Ovary (tissue), 9 donors: ENCODE results near the gene STK17B. TPM values are rescaled to one million over a fixed set of nuclear protein-coding genes. Genes with fewer than 3 reads are reported as not detected.

Source experiments
- DNase-seq, 5 donors: peaks; one replicate each; pipeline ENCODE4 v3.0.0-alpha.2; 2019 to 2020
- H3K27ac ChIP-seq, 2 donors: fragments of 200-600 bp; one replicate each; pipeline versions ENCODE4 v1.5.1 to v1.8.0; 2019 to 2022
- H3K27me3 ChIP-seq: fragments of 200-600 bp; one replicate; pipeline ENCODE4 v1.8.0; 2022
- H3K36me3 ChIP-seq: fragments of 200-600 bp; sonication (generic); one replicate; pipeline ENCODE4 v1.5.1; 2019
- H3K4me1 ChIP-seq: one replicate; pipeline ENCODE4 v1.8.1; 2013; ENCODE audit warnings: mild to moderate bottlenecking, moderate library complexity; ENCODE audit not compliant: insufficient read depth
- H3K4me3 ChIP-seq: fragments of 200-600 bp; sonication (generic); one replicate; pipeline ENCODE4 v1.5.1; 2017
- H3K9me3 ChIP-seq, 2 donors: fragments of 200-600 bp in 1 of 2; sonication (generic) in 1 of 2; one replicate each; pipeline versions ENCODE4 v1.5.1 to v1.8.1; 2013 to 2019; ENCODE audit warnings: mild to moderate bottlenecking in 1 of 2, moderate library complexity in 1 of 2
- CTCF ChIP-seq, 3 donors: fragments of 450-650 bp in 2 of 3; fragments of 200-600 bp in 1 of 3; IDR thresholded peaks; one replicate each; pipeline versions ENCODE4 v1.5.1 to v1.8.0; 2016 to 2022; ENCODE audit warnings: antibody characterized with exemption in 3 of 3, mild to moderate bottlenecking in 1 of 3
- EP300 ChIP-seq: sonication (generic); formaldehyde crosslinking; IDR thresholded peaks from one replicate; pipeline ENCODE4 v1.6.1; 2017; ENCODE audit warnings: antibody characterized with exemption
- POLR2A ChIP-seq: fragments of 450-650 bp; IDR thresholded peaks from one replicate; pipeline ENCODE4 v1.6.1; 2017; ENCODE audit warnings: antibody characterized with exemption, mild to moderate bottlenecking, moderate library complexity
- WGBS, 3 donors: extraction: QIAGEN DNeasy Blood & Tissue Kit in 1 of 3; methylation state at CpG; one replicate each; pipeline versions ENCODE4 v1.1.5 to v1.1.7; 2013 to 2017; 5-methylcytosine and 5-hydroxymethylcytosine counted together
- intact Hi-C, 4 donors: fragments of 100-400 bp; cut with DNase I; formaldehyde crosslinking; loops; one replicate each; pipeline versions ENCODE4 v1.11.0 to v1.15.1; 2022 to 2023
- polyA plus RNA-seq, 2 donors: library from polyadenylated mRNA; stranded (reverse); fragments of 200-250 nt in 1 of 2; fragments of 350-450 nt in 1 of 2; fragmentation: Illumina TruSeq in 1 of 2; extraction: RNeasy Lipid Tissue Mini Kit (QIAGEN cat#74804) in 1 of 2; gene quantifications; one replicate each; pipeline ENCODE4 v1.2.3, GENCODE V29; 2013 to 2014
- total RNA-seq, 7 donors: library from RNA; depleted of rRNA in 2 of 7; stranded (reverse); fragments of >200 nt in 2 of 7; fragmentation: NEBNext Ultra II Directional in 3 of 7; extraction: Animal tissue kit (Norgen Biotek cat#: 25700) in 3 of 7; gene quantifications; one replicate each; pipeline versions ENCODE4 v1.1.0 to v1.2.4, GENCODE V29; 2016 to 2023
- donor health status: DM: no; HTN: no; CAD: no; lungs with moderate emphysema.
- donor health status: DM: no; HTN: no; CAD: no.
- donor health status: Bipolar disorder and iron deficiency.
- donor health status: DM: yes; HTN: yes; CAD: no.
- donor health status: DM: no; HTN: no; CAD: no.
- donor health status: DM: yes; HTN: yes; CAD: no.

STK17B gene
- total and polyA plus RNA-seq, 9 donors = 1.7 to 28.4 (median 4.9) TPM

- H3K36me3 ChIP-seq = no peaks in the 10 kb centered on the region
- TF ChIP-seq POLR2A (no peak), CTCF (IDR thresholded peaks at IDR 0.05) (no peak), EP300 (no peak)
- H3K4me1 ChIP-seq = no peaks in the 10 kb centered on the region
- DNase-seq = no peak
- intact Hi-C loops = no loop called here
- no peaks in the 10 kb centered on the region for H3K9me3 ChIP-seq
- WGBS, 3 donors = 96 to 100% (median 97%) methylated on average over 2 of the region's 2 CpGs
- no peak overlapping the region for H3K4me3 ChIP-seq
- no peaks in the 10 kb centered on the region for H3K27me3 ChIP-seq
- no peak overlapping the region for H3K27ac ChIP-seq
Observed at GRCh38 chr2:196103626-196104025, 67.8 kb downstream of the STK17B start.

GRCh38 chr2:196101325-196101991, 69.9 kb downstream of the STK17B start:
- intact Hi-C loops = no loop called here
- no peak overlapping the region for H3K27ac ChIP-seq
- no peak overlapping the region for H3K4me3 ChIP-seq
- H3K9me3 ChIP-seq = no peaks in the 10 kb centered on the region
- no peaks in the 10 kb centered on the region for H3K27me3 ChIP-seq
- no peak for DNase-seq
- no peaks in the 10 kb centered on the region for H3K36me3 ChIP-seq
- TF ChIP-seq EP300 = no peak
- no peaks in the 10 kb centered on the region for H3K4me1 ChIP-seq
- 21 to 29% (median 29%) methylated on average over 6 of the region's 6 CpGs for WGBS, 3 donors

- H3K4me3 ChIP-seq = no peak overlapping the region
- no peaks in the 10 kb centered on the region for H3K9me3 ChIP-seq
- intact Hi-C loops = no loop called here
- H3K36me3 ChIP-seq = no peaks in the 10 kb centered on the region
- no peaks in the 10 kb centered on the region for H3K27me3 ChIP-seq
- no peak for DNase-seq
- no peak for TF ChIP-seq EP300
- no peak for TF ChIP-seq POLR2A
- no peak for TF ChIP-seq CTCF (IDR thresholded peaks at IDR 0.05)
- H3K4me1 ChIP-seq = no peaks in the 10 kb centered on the region
- 60 to 72% (median 62%) methylated on average over 3 of the region's 3 CpGs for WGBS, 3 donors
- no peak overlapping the region for H3K27ac ChIP-seq
Observed at GRCh38 chr2:196099916-196100315, 71.5 kb downstream of the STK17B start.

GRCh38 chr2:196097864-196098660, 73.3 kb downstream of the STK17B start:
- intact Hi-C loops = no loop called here
- TF ChIP-seq EP300 = no peak
- TF ChIP-seq POLR2A = no peak
- TF ChIP-seq CTCF (IDR thresholded peaks at IDR 0.05) = no peak
- Histone ChIP-seq H3K4me1 (no peaks in the 10 kb centered on the region), H3K4me3 (no peak overlapping the region), H3K36me3 (no peaks in the 10 kb centered on the region), H3K27me3 (no peaks in the 10 kb centered on the region), H3K27ac (no peak overlapping the region), H3K9me3 (no peaks in the 10 kb centered on the region)
- DNase-seq = no peak
- WGBS, 3 donors = 93 to 95% (median 93%) methylated on average over 6 of the region's 6 CpGs
